K562 (cell line): Measurements from ENCODE around the gene COX14. TPM values are rescaled to one million over a fixed set of nuclear protein-coding genes. Genes with fewer than 3 reads are reported as not detected.

ENCODE experiments used
- ATAC-seq: fragments of 200-7000 bp; cut with Tn5 transposase; 3 replicates; pipeline ENCODE4 v1.9.1; 2020; ENCODE audit warnings: moderate library complexity
- BruUV-seq: library from RNA; stranded (reverse); fragments of 400-500 nt; replicated peaks from 2 replicates; lab custom pipeline; 2021; lab: Mats Ljungman, UMichigan
- CTCF ChIA-PET: fragments of 300-600 bp; formaldehyde crosslinking; extraction: SDS; loops from one replicate; lab custom pipeline; 2021; ENCODE audit warnings: low intra/inter-chr PET ratio; lab: Yijun Ruan, JAX
- POLR2A ChIA-PET: fragments of 300-600, 350-650 bp; sonication (Branson Sonifier 250); formaldehyde crosslinking; extraction: SDS; loops from one replicate; lab custom pipeline; 2021; ENCODE audit warnings: antibody characterized with exemption, inconsistent platforms; lab: Yijun Ruan, JAX
- DNase-seq, 4 experiments: peaks; one replicate each; pipeline versions ENCODE4 v3.0.0 to v3.0.0-alpha.2; 2011 to 2018; ENCODE audit warnings: low spot score in 3 of 4, mixed read lengths in 3 of 4; ENCODE audit errors: extremely low read depth in 1 of 4
- FAIRE-seq: peaks from 2 replicates; lab custom pipeline; 2011; peaks lifted over from hg19 to GRCh38; lab: Jason Lieb, UNC
- H2AFZ ChIP-seq: 2 replicates; pipeline ENCODE4 v1.6.0; 2011; ENCODE audit warnings: low read depth, low read length, control low read depth, inconsistent platforms
- H3K27ac ChIP-seq: fragments of 200-600 bp; 3 replicates; pipeline ENCODE4 v1.8.0; 2011; ENCODE audit warnings: low read depth, mild to moderate bottlenecking, control low read depth, inconsistent platforms, low read length, moderate library complexity, mixed read lengths; ENCODE audit errors: extremely low read depth
- H3K27me3 ChIP-seq, 2 experiments: fragments of 300-600 bp in 1 of 2; 2 replicates in 1 of 2; 3 replicates in 1 of 2; pipeline versions ENCODE4 v1.6.0 to v1.8.0; 2011; ENCODE audit warnings: inconsistent platforms in 2 of 2, low read length in 2 of 2, mild to moderate bottlenecking in 1 of 2, mixed read lengths in 1 of 2, moderate library complexity in 1 of 2; ENCODE audit not compliant: control insufficient read depth in 2 of 2, insufficient read depth in 2 of 2
- H3K36me3 ChIP-seq: fragments of 300-600 bp; 3 replicates; pipeline ENCODE4 v1.8.0; 2011; ENCODE audit warnings: mild to moderate bottlenecking, low read length, inconsistent platforms; ENCODE audit not compliant: control insufficient read depth, insufficient read depth
- H3K4me1 ChIP-seq, 2 experiments: fragments of 200-600 bp in 1 of 2; replicated peaks in 1 of 2; 2 replicates in 1 of 2; 3 replicates in 1 of 2; pipeline versions ENCODE4 v1.5.1 to v1.8.0; 2011; ENCODE audit warnings: inconsistent platforms in 2 of 2, low read length in 2 of 2, mild to moderate bottlenecking in 1 of 2, mixed read lengths in 1 of 2, moderate library complexity in 1 of 2; ENCODE audit not compliant: control insufficient read depth in 2 of 2, insufficient read depth in 2 of 2
- H3K4me2 ChIP-seq: 2 replicates; pipeline ENCODE4 v1.6.1; 2011; ENCODE audit warnings: low read length, control low read depth, inconsistent platforms, mixed read lengths; ENCODE audit not compliant: insufficient read depth
- H3K4me3 ChIP-seq: fragments of 200-600 bp; sonication (generic), shearing (Covaris generic); 2 replicates; pipeline ENCODE4 v1.5.1; 2016; ENCODE audit warnings: control low read depth, inconsistent platforms
- H3K79me2 ChIP-seq: fragments of 200-600 bp; 3 replicates; pipeline ENCODE4 v1.8.0; 2011; ENCODE audit warnings: low read length, inconsistent platforms; ENCODE audit not compliant: control insufficient read depth, insufficient read depth
- H3K9ac ChIP-seq, 2 experiments: 2 replicates each; pipeline versions ENCODE4 v1.6.0 to v1.6.1; 2011; ENCODE audit warnings: low read depth in 2 of 2, low read length in 2 of 2, control low read depth in 1 of 2, inconsistent platforms in 1 of 2, mild to moderate bottlenecking in 1 of 2, mixed read lengths in 1 of 2; ENCODE audit not compliant: insufficient read depth in 1 of 2
- H3K9me1 ChIP-seq: one replicate; pipeline ENCODE4 v1.6.0; 2011; ENCODE audit warnings: inconsistent platforms, mild to moderate bottlenecking, low read length, moderate library complexity; ENCODE audit not compliant: control insufficient read depth, insufficient read depth
- H3K9me3 ChIP-seq: replicated peaks from 2 replicates; pipeline ENCODE4 v1.5.1; 2011; ENCODE audit warnings: low read depth, low read length, inconsistent platforms; ENCODE audit not compliant: control insufficient read depth, insufficient read depth
- H4K20me1 ChIP-seq: replicated peaks from 2 replicates; pipeline ENCODE4 v1.6.1; 2011; ENCODE audit warnings: low read length, inconsistent platforms, mixed read lengths; ENCODE audit not compliant: control insufficient read depth, insufficient read depth
- CHD4 ChIP-seq: fragments of 200-600 bp; sonication (generic); IDR thresholded peaks from 3 replicates; pipeline ENCODE4 v1.6.1; 2012; ENCODE audit warnings: low read depth, mild to moderate bottlenecking, mixed read lengths, low read length, inconsistent platforms; ENCODE audit not compliant: insufficient read depth, insufficient replicate concordance, poor library complexity, severe bottlenecking
- DPF2 ChIP-seq: fragments of 450-650 bp; IDR thresholded peaks from 2 replicates; pipeline ENCODE4 v1.6.1; 2016
- GABPB1 ChIP-seq: sonication (generic); formaldehyde crosslinking; IDR thresholded peaks from 2 replicates; pipeline ENCODE4 v1.8.0; 2022; ENCODE audit warnings: mild to moderate bottlenecking, missing genetic modification reagents
- RFX1 ChIP-seq: fragments of 450-650 bp; IDR thresholded peaks from 2 replicates; pipeline ENCODE4 v1.6.1; 2016; ENCODE audit warnings: mild to moderate bottlenecking, moderate library complexity
- ZNF766 ChIP-seq: fragments of 200-800 bp; sonication (Bioruptor generic); conservative IDR thresholded peaks from 2 replicates; pipeline ENCODE4 v1.6.1; 2016; ENCODE audit warnings: missing genetic modification characterization, missing compliant biosample characterization
- WGBS: fragments of 100-300 bp; shearing (Covaris generic); methylation state at CpG from one replicate; pipeline ENCODE4 v1.1.6; 2016; ENCODE audit warnings: low coverage, mixed read lengths; ENCODE audit not compliant: insufficient coverage; ENCODE audit errors: missing lambda C conversion rate; 5-methylcytosine and 5-hydroxymethylcytosine counted together
- in situ Hi-C: fragments of 300-500 bp; cut with MboI; formaldehyde crosslinking; loops from 4 replicates; pipeline ENCODE4 v1.15.0; 2018; ENCODE audit warnings: inconsistent platforms, mixed read lengths
- intact Hi-C: fragments of 100-400 bp; cut with micrococcal nuclease; formaldehyde crosslinking; loops from 2 replicates; pipeline ENCODE4 v1.14.2; 2022
- polyA plus RNA-seq, 8 experiments: library from polyadenylated mRNA; depleted of rRNA in 4 of 8; stranded (reverse) in 5 of 8; unstranded in 3 of 8; fragments of >200 nt; fragmentation: Nextera tagmentation in 2 of 8; fragmentation: Illumina TruSeq in 1 of 8; extraction: Ambion mirVana in 2 of 8; extraction: Trizol in 1 of 8; gene quantifications; 2 replicates each; pipeline versions ENCODE4 v1.2.1 to v1.2.3, GENCODE V29; 2011 to 2014; ENCODE audit warnings: inconsistent platforms in 1 of 8, missing spikeins in 1 of 8
- total RNA-seq, 7 experiments: library from RNA; depleted of rRNA in 6 of 7; stranded (reverse); fragments of >200 nt in 6 of 7; fragmentation: Illumina TruSeq in 2 of 7; extraction: Trizol in 2 of 7; gene quantifications; 2 replicates each; pipeline versions ENCODE4 v1.2.1 to v1.2.3, GENCODE V29; 2011 to 2021; ENCODE audit warnings: low replicate concordance in 1 of 7
- TF ChIP-seq, protein P1 (sequence below), 2 experiments: fragments of 150-350 bp in 1 of 2; IDR thresholded peaks; 2 replicates each; pipeline ENCODE4 v1.6.1; 2012 to 2016; ENCODE audit warnings: low read depth in 2 of 2, low read length in 2 of 2, mild to moderate bottlenecking in 1 of 2, moderate library complexity in 1 of 2

COX14 gene
- total and polyA plus RNA-seq, 9 of the 15 experiments (the other 6 are each of a cell fraction or from before 2014, with no cell fraction given): 44.4 to 269 (median 53.4) TPM

- POLR2A ChIA-PET: interaction anchor here (1.5 kb wide), 1 partner anchor 9 kb away, joined by 11 read pairs; no protein-coding TSS in a partner anchor
- CTCF ChIA-PET: no interaction called here
- no peak overlapping the region for H3K4me3 ChIP-seq
- no peaks in the 10 kb centered on the region for H3K27me3 ChIP-seq
- in situ Hi-C loops (no loop called here), intact Hi-C loops (no loop called here)
- DNase-seq (no peak), ATAC-seq (no peak)
- H3K4me1 ChIP-seq: no peaks in the 10 kb centered on the region
- H3K36me3 ChIP-seq: peaks cover 40% of the 10 kb centered on the region; the same call in 2 of the 3 replicates
- no peak overlapping the region for H2AFZ ChIP-seq
- no TSS peak for BruUV-seq
- TF ChIP-seq GABPB1: no peak
- TF ChIP-seq CHD4: no peak
- no peak for TF ChIP-seq DPF2
- TF ChIP-seq, protein P1, sequence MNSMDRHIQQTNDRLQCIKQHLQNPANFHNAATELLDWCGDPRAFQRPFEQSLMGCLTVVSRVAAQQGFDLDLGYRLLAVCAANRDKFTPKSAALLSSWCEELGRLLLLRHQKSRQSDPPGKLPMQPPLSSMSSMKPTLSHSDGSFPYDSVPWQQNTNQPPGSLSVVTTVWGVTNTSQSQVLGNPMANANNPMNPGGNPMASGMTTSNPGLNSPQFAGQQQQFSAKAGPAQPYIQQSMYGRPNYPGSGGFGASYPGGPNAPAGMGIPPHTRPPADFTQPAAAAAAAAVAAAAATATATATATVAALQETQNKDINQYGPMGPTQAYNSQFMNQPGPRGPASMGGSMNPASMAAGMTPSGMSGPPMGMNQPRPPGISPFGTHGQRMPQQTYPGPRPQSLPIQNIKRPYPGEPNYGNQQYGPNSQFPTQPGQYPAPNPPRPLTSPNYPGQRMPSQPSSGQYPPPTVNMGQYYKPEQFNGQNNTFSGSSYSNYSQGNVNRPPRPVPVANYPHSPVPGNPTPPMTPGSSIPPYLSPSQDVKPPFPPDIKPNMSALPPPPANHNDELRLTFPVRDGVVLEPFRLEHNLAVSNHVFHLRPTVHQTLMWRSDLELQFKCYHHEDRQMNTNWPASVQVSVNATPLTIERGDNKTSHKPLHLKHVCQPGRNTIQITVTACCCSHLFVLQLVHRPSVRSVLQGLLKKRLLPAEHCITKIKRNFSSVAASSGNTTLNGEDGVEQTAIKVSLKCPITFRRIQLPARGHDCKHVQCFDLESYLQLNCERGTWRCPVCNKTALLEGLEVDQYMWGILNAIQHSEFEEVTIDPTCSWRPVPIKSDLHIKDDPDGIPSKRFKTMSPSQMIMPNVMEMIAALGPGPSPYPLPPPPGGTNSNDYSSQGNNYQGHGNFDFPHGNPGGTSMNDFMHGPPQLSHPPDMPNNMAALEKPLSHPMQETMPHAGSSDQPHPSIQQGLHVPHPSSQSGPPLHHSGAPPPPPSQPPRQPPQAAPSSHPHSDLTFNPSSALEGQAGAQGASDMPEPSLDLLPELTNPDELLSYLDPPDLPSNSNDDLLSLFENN (IDR thresholded peaks at IDR 0.05; ENCODE audit: low read depth in 2 of 2, low read length in 2 of 2): no peak
- no peak for TF ChIP-seq ZNF766 (CRISPR knock-in tag)
- TF ChIP-seq RFX1: no peak
- TF ChIP-seq, all 486 proteins: peak for 0
- WGBS: 68% methylated on average over 4 of the region's 5 CpGs
- no peak overlapping the region for H3K27ac ChIP-seq
- H3K9ac ChIP-seq: no peak overlapping the region
- no peaks in the 10 kb centered on the region; the same call in 1 of the 2 replicates for H3K9me3 ChIP-seq
- no peaks in the 10 kb centered on the region for H3K9me1 ChIP-seq
- H3K4me2 ChIP-seq: no peak overlapping the region
- H3K79me2 ChIP-seq: peaks cover 4% of the 10 kb centered on the region
- no peak for FAIRE-seq
- H4K20me1 ChIP-seq: no peaks in the 10 kb centered on the region
Observed at GRCh38 chr12:50121641-50122040, 9.6 kb downstream of the COX14 start.
